Inflammatory macrophage treated with lipopolysaccharide for 1 hour (primary cell): ENCODE data around the gene SYT17.

Experiments used
- DNase-seq, 2 donors: peaks; one replicate each; pipeline ENCODE4 v3.0.0-alpha.2; 2020 to 2022

Gene SYT17

DNA sequence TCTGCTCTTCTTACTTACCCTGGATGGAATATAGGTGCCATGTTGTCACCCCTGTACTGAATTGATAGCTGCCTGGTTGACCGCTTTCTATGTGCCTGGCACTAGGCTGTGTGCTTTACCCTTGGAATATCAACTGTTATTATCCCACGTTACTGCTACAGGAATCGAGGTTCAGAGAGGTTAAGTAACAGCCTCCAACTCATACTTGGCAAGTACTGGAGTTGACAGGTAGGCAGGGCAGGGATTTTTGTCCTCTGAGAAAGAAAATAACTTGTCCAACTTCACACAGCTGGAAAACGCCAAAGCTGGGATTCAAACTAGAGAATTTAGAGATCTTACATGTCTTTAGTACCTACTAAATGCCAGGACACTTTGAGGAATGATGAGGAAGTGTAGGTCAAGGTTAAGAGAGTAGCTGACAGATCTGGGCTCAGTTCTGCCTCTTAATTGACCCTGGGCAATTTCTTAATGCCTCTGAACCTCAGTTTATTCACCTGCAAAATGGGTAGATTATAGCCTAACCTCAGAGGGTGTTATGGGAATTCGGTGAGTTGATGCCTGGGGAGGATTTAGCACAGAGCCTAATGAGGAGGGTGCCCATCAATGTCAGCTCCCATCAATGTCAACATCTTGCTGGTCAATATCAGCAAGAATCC, 28.5 kb upstream of the SYT17 start:
- no peak for DNase-seq

- no peak for DNase-seq
Measured at GRCh38 chr16:19140396-19140795, 27.6 kb upstream of the SYT17 start.

DNA sequence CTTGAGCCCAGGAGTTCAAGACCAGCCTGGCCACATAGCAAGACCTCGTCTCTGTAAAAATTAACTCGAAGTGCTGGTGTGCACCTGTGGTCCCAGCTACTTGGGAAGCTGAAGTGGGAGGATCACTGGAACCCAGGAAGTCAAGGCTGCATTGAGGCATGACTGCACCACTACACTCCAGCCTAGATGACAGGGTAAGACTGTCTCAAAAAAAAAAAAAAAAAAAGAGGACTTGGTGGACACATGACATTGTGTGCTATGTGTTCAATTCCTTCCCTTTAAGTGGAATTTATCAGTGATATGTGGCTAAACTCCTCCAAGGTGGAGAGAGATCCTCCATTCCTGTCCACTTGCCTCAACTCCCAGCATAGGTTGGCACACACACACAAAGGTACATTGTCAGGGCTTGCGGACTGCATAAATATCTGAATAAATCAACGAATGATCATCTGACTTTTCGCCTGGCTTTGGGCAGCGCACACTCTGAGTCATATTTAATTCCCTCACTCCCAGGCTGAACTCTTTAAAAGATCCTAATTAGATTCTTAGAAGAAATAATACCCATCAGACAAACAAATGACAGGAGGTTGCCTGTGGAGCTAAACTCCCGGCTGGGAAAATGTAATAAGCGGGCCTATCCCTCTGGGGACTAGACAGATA, 25.0 kb upstream of the SYT17 start:
- DNase-seq: no peak

DNA sequence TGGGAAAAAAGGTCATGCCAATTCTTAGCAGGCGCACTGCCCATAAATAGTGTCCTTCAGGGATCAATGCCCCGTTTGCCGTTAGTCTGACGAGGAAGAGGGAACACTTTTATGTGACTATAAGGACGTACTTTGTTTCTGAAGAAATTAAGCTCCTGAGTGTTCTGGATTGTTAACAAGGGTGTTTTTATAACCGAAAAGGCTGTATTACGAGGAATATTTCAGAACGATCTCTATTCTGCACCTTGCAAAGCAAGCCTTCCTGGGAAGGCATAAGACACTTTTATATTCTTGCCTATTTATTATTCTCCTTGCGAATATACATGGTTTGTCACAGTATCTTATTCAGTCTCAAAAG, 24.5 kb upstream of the SYT17 start:
- DNase-seq: no peak

GRCh38 chr16:19145010-19145409, 23.0 kb upstream of the SYT17 start:
- DNase-seq: no peak

- DNase-seq: no peak
Measured at GRCh38 chr16:19147126-19147525, 20.9 kb upstream of the SYT17 start.

DNA sequence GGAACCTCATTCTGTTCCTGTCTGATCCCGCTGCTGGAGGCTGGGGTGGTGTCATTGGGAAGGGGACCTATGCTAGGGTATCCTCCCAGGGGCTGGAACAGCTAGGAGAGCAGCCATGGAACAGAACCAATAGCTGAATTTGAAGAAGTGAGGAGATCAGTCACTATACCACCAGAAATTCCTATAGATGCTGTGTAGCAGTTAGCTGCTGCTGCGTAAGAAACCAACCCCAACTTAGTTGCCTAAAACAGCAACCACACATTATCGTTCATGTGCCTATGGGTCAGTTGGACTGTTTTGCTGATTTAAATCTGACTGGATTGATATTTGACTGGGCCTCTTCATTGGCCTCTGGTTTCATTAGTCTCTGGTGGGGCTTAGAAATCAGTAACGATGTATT, 20.4 kb upstream of the SYT17 start:
- no peak for DNase-seq

DNA sequence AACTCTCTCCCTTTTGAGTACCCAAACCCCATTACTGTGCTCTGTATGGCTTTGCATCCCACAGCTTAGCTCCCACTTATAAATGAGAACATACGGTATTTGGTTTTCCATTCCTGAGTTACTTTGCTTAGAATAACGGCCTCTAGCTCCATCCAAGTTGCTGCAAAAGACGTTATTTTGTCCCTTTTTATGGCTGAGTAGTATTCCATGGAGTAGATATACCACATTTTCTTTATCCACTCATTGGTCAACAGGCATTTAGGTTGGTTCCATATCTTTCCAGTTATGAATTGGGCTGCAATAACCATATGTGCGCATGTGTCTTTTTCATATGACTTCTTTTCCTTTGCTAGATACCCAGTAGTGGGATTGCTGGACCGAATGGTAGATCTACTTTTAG, 19.9 kb upstream of the SYT17 start:
- no peak for DNase-seq

DNA sequence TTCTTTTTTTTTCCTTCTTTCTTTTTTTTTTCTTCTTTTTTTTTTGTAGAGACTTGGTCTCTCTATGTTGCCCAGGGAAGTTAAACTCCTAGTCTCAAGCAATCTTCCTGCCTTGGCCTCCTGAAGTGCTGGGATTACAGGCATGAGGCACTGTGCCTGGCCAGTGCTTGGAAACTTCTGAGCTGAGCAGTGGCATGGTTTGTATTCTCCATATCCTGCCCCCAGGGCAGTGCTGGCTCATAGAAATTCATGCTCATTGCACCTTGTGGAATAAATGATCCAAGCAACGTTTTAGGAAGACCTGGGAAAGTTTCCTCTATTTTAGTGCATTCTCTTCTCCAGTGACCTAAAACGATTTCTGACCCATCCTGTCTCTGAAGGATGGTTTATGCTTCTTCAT, 16.7 kb upstream of the SYT17 start:
- DNase-seq: no peak

GRCh38 chr16:19152042-19152441, 16.0 kb upstream of the SYT17 start:
- DNase-seq: no peak

DNA sequence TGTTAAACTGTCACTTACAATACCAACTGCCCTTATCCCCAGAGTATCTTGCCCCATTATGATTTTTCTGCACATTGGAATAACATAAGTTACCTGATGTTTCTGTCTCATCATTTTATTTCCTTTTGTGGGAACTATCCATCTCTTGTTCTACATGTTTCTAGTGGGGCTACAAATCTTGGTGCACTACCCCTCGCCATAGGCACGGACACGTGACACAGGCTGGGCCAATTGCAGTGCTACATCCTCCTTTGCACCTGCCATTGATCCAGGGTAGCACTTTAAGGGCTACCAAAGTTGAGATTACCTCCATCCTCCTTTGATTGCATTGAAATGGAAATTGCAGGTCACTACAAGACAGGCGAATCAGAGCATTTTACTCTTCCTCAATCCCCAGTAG, 14.2 kb upstream of the SYT17 start:
- DNase-seq: peak in 1 of 2 donors; percentile 29

GRCh38 chr16:19162085-19162484, 6.0 kb upstream of the SYT17 start:
- no peak for DNase-seq

- no peak for DNase-seq
Measured at GRCh38 chr16:19163215-19163614, 4.8 kb upstream of the SYT17 start.

- no peak for DNase-seq
Measured at GRCh38 chr16:19164285-19164684, 3.8 kb upstream of the SYT17 start.

DNA sequence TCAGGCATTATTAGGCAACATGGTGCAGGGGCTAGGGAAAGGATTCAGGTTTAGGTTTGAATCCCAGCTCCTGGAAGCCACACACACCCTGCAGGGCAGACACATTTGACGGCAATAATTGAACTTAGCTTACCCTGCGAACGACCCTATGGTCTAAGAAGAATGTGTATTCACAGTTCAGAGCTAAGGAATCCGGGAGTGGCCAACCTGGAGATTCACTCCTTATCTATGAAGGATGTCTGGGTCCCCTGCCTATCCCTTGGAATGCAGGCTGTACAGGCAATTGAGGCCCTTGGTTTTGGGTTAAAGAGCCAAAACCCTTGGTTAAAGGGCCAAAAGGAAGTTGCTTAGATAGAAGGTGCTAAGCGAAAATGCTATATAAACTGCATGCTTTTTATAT, 2.9 kb upstream of the SYT17 start:
- DNase-seq: no peak

DNA sequence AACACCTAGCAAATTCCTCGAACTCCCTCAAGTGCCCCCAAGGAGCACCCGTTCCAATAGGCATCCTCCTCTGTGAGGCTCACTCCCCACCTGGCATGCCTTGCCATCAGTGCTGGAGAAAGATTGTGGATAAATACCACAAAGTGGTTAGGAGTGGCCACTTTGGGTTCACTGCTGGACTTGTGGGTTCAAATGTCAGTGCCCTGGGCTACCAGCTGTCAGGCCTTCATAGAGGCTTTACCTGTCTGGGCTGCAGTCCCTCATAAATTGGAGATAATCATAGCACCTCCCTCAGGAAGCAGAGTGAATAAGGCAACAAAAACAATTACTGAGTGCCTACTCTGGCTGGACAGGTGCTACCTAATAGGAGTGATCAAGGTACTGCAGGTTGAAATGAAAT, 1.5 kb upstream of the SYT17 start:
- no peak for DNase-seq

GRCh38 chr16:19168371-19169081, 486 bp downstream of the SYT17 start:
- DNase-seq: no peak

DNA sequence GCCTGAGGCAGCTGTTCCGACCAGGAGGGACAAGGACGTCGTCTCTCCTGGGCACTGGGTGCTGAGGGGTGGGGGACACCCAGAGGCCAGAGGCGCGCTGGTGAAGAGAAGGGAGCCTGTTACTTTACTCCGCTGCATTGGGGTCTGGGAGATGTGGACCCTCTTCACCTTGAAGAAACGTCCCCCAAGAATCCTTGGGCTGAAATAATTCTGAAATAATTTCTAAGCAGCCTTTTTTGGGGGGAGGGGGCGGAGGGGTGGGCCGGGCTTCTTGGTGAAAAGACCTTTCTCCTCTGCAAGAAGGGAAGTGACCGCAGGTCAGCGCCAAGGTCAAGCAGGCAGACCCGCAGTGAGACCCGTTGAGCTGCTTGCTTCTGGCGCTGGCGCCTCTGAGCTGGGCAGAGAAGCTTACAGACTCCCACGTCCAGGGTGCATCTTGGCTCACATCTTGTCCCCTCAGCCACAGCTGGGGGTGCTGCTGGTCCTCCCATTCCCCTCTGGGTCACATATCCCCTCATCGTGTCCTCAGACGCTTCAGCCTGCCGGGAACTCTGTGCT, 1.1 kb downstream of the SYT17 start:
- DNase-seq: no peak

DNA sequence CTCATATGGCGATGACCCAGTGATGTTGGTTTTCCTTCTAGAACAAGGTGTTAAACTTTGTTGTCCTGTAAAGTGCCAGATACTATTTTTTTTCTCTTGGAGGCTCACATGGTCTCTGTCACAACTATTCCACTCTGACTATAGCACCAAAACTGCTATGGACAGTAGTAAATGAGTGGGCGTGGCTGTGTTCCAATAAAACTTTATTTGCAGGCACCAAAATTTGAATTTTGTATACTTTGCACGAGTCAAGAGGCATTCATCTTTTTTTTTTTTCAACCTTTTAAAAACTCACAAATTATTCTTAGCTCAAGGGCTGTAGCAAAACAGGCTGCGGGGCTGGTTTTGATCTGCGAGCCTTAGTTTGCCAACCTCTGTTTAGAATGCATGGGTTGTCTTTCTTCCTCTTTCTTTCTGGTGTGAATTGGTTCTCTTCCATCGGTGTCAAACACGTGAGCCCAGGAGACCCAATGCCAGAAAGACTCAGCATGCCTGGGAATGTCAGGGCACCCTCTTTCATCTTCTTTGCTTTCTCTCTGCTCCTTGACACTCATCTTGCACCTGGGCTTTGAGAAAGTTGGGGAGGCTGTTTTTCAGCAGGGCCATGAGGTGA, 2.1 kb downstream of the SYT17 start:
- DNase-seq: no peak

GRCh38 chr16:19172098-19172780, 4.2 kb downstream of the SYT17 start:
- no peak for DNase-seq

DNA sequence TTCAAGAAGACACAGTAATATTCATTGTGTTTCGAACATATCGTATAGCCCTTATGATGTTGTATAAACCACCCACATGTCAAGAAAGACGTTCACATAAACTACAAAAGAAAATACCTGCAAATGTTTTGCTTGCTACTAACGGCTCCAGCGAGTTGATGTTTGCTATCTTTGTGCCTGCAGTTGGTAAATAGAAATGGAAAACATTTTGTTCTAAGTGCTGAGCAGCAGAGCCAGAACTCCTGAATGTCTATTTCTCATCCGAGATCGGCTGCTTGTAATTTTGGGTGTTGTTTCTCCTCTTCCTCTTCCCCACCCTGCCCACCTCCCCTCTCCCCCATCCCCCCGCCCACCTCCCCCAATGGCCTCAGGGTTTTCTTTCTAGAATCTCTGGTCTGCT, 5.0 kb downstream of the SYT17 start:
- DNase-seq: no peak

- DNase-seq: no peak
Measured at GRCh38 chr16:19173649-19174383, 5.8 kb downstream of the SYT17 start.
